ENCODE data around the gene KLHL17. TPM values are rescaled to one million over a fixed set of nuclear protein-coding genes. Genes with fewer than 3 reads are reported as not detected.

Gene KLHL17
- total and polyA plus RNA-seq, 9 of the 15 experiments (the other 6 are each of a cell fraction or from before 2014, with no cell fraction given) = 0.14 to 84.8 (median 13.0) TPM

DNA sequence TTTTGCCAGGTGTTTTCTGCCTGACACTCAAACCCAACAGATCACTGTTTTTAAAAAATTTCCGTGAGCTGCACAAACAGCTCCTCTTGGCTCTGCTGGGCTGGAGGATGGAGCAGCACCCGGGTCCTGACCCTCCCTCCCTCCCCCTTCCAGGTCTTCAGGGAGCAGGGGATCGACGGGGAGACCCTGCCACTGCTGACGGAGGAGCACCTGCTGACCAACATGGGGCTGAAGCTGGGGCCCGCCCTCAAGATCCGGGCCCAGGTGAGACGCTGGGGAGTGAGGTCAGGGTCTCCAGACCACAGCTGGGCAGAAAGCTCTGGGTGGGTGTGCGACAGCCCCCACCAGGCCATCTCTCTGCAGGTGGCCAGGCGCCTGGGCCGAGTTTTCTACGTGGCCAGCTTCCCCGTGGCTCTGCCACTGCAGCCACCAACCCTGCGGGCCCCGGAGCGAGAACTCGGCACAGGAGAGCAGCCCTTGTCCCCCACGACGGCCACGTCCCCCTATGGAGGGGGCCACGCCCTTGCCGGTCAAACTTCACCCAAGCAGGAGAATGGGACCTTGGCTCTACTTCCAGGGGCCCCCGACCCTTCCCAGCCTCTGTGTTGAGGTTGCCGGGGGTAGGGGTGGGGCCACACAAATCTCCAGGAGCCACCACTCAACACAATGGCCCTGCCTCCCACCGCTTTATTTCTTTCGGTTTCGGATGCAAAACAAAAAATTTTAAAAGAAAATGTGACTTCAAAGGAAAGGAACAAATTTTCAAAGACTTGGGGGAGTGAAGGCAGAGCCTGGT lies 16.6 kb upstream of the KLHL17 start (continued):
- TF ChIP-seq, protein P1, sequence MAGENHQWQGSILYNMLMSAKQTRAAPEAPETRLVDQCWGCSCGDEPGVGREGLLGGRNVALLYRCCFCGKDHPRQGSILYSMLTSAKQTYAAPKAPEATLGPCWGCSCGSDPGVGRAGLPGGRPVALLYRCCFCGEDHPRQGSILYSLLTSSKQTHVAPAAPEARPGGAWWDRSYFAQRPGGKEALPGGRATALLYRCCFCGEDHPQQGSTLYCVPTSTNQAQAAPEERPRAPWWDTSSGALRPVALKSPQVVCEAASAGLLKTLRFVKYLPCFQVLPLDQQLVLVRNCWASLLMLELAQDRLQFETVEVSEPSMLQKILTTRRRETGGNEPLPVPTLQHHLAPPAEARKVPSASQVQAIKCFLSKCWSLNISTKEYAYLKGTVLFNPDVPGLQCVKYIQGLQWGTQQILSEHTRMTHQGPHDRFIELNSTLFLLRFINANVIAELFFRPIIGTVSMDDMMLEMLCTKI (IDR thresholded peaks at IDR 0.05; ENCODE audit: partially characterized antibody) = no peak
- no peak for TF ChIP-seq ZZZ3 (IDR thresholded peaks at IDR 0.05)
- no peak for TF ChIP-seq ATF1 (CRISPR knock-in tag; IDR thresholded peaks at IDR 0.05)
- TF ChIP-seq ATF1 (tag; IDR thresholded peaks at IDR 0.05) = no peak
- no peak for TF ChIP-seq ZNF444 (CRISPR knock-in tag; IDR thresholded peaks at IDR 0.05)
- no peak for TF ChIP-seq ZNF77 (CRISPR knock-in tag; IDR thresholded peaks at IDR 0.05)
- TF ChIP-seq, protein P2, sequence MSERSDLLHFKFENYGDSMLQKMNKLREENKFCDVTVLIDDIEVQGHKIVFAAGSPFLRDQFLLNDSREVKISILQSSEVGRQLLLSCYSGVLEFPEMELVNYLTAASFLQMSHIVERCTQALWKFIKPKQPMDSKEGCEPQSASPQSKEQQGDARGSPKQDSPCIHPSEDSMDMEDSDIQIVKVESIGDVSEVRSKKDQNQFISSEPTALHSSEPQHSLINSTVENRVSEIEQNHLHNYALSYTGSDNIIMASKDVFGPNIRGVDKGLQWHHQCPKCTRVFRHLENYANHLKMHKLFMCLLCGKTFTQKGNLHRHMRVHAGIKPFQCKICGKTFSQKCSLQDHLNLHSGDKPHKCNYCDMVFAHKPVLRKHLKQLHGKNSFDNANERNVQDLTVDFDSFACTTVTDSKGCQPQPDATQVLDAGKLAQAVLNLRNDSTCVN (CRISPR knock-in tag; IDR thresholded peaks at IDR 0.05) = no peak
- no peak for TF ChIP-seq TAF9B (IDR thresholded peaks at IDR 0.05; ENCODE audit: partially characterized antibody)
- TF ChIP-seq CHCHD3 (CRISPR knock-in tag; IDR thresholded peaks at IDR 0.05) = no peak
- TF ChIP-seq, protein P3, sequence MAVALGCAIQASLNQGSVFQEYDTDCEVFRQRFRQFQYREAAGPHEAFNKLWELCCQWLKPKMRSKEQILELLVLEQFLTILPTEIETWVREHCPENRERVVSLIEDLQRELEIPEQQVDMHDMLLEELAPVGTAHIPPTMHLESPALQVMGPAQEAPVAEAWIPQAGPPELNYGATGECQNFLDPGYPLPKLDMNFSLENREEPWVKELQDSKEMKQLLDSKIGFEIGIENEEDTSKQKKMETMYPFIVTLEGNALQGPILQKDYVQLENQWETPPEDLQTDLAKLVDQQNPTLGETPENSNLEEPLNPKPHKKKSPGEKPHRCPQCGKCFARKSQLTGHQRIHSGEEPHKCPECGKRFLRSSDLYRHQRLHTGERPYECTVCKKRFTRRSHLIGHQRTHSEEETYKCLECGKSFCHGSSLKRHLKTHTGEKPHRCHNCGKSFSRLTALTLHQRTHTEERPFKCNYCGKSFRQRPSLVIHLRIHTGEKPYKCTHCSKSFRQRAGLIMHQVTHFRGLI (CRISPR knock-in tag; IDR thresholded peaks at IDR 0.05) = no peak
